GM12873 (cell line): ENCODE results near the gene GCNA.

Experiments
- TF ChIP-seq, protein P1 (sequence below): IDR thresholded peaks from 2 replicates; pipeline ENCODE4 v1.5.1; 2012; ENCODE audit warnings: low read depth, mild to moderate bottlenecking, moderate library complexity, low read length, control low read depth; ENCODE audit not compliant: insufficient read depth; ENCODE audit errors: missing control alignments

GCNA gene, protein sequence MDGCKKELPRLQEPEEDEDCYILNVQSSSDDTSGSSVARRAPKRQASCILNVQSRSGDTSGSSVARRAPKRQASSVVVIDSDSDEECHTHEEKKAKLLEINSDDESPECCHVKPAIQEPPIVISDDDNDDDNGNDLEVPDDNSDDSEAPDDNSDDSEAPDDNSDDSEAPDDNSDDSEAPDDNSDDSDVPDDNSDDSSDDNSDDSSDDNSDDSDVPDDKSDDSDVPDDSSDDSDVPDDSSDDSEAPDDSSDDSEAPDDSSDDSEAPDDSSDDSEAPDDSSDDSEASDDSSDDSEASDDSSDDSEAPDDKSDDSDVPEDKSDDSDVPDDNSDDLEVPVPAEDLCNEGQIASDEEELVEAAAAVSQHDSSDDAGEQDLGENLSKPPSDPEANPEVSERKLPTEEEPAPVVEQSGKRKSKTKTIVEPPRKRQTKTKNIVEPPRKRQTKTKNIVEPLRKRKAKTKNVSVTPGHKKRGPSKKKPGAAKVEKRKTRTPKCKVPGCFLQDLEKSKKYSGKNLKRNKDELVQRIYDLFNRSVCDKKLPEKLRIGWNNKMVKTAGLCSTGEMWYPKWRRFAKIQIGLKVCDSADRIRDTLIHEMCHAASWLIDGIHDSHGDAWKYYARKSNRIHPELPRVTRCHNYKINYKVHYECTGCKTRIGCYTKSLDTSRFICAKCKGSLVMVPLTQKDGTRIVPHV

DNA sequence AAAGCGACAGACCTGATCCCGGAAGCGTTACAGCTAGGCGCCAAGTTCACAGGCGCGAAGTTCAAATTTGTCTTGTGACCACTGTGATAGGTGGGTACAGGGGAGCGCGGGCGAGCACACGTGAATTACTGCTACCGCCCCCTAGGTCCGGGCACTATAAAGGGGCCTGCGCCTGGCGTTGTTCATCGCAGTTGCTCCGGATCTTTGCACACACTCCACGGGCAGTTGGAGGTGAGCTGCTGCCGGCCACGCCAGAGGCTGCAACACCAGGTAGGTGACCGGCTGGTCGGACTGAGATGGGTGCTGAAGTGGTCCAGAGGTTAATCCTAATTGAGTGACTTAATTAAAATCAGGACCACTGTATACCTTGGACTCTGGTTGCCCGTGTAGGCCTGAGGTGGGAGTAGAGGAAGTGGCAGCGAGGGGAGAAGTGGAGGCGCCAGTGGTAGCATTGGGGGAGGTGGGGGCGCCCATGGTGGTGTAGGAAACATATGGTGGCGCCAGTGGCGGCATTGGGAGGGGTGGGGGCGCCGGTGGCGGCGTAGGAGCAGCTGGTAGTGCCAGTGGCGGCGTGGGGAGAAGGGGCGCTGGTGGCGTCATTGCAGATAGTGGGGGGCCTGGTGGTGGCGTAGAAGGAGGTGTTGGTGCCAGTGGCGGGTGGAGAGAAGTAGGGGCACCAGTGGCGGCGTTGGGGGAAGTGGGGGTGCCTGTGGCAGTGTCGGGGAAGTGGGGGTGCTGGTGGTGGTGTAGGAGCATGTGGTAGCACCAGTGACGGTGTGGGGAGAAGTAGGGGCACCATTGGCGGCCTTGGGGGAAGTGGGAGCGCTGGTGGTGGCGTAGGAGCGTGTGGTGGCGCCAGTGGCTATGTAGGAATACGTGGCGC is at the start of gene GCNA:
Gene GCNA (plus strand): TSS at position 185 of the 883 bp plus-strand sequence. CDS start 2,385 bp downstream, outside the sequence.
- TF ChIP-seq, protein P1, sequence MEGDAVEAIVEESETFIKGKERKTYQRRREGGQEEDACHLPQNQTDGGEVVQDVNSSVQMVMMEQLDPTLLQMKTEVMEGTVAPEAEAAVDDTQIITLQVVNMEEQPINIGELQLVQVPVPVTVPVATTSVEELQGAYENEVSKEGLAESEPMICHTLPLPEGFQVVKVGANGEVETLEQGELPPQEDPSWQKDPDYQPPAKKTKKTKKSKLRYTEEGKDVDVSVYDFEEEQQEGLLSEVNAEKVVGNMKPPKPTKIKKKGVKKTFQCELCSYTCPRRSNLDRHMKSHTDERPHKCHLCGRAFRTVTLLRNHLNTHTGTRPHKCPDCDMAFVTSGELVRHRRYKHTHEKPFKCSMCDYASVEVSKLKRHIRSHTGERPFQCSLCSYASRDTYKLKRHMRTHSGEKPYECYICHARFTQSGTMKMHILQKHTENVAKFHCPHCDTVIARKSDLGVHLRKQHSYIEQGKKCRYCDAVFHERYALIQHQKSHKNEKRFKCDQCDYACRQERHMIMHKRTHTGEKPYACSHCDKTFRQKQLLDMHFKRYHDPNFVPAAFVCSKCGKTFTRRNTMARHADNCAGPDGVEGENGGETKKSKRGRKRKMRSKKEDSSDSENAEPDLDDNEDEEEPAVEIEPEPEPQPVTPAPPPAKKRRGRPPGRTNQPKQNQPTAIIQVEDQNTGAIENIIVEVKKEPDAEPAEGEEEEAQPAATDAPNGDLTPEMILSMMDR, result no peak

DNA sequence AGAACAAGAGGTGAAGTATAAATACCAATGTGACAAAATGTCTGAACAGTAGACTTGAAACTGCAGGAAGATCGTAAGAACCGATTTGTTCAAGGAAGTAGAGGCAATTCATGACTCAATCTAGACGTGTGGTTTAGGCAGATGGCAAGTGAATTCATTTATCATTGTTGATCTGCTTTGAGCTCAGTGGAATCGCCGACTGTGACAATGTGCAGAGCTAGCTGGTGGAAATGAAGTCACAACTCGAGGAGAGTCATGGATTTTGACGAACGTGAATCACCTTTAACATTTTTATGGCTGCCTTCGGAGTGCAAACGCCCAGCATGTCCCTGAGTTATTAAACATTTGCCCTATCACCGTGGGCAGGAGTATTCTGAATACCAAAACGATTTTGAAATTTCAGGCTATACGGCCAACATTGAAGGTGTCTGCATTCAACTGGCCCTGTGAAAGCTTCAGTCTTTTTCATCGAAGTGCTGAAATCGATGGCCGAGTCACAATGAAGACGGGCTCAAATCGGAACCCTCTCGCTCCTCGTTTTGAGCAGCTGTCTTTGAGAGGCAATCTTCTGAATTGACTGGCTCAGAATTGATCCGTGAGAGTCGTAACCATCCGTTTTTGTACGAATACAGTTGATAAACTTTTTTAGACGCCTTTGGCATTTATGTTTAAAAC is 46.0 kb upstream of the GCNA start:
- TF ChIP-seq, protein P1, result no peak

DNA sequence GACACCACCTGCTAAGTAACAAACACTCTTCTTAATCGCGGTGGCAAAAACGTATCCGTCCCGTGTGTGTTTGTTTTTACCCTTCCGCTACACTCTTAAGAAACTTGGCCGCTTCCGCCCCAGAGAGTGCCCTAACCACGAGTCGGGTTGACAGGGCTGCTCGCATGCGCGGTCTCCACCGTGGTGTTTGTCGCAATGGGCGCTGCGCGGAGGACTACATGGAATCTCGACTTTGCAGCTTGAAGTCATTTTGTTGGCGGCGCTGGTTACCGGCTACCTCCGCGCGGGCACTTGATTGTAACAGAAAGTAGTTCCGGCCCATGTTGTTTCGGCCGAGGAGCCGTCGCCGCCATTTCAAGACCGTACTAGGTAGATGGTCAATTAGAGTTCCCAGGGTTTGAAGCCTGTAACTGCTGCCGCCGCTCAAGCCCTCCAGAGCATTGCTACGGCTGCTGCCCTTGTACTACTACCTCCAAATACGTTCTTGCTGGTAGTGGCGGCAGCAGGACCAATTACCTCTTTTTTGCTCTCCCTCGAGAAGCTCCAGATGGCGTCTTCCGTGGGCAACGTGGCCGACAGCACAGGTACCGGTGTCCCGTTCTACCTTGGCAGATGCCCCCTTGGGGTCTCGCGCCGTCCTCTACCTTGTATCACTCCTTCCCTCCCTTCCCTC is 45.3 kb upstream of the GCNA start, which contains the start of gene OGT:
Gene OGT (plus strand): TSS at position 352 of the 673 bp plus-strand sequence. CDS start 196 bp downstream, at position 548.
- TF ChIP-seq, protein P1, result no peak

DNA sequence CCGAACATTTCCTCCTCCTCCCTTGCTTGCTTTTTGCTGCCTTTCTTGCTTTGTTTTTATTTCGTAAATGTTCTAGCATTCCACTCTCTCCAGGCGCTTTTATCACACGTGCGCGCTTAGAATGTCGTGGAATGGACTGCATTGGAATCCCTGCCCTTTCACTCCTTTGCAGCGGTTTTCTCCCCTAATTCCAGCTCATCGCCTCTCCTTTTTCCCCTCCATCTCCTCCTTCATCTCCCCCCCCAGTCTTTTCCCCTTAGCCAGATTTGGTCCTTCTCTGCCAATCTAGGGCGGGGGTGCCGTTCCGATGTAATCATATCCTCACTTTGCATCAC is 44.8 kb upstream of the GCNA start:
- TF ChIP-seq, protein P1, result no peak

DNA sequence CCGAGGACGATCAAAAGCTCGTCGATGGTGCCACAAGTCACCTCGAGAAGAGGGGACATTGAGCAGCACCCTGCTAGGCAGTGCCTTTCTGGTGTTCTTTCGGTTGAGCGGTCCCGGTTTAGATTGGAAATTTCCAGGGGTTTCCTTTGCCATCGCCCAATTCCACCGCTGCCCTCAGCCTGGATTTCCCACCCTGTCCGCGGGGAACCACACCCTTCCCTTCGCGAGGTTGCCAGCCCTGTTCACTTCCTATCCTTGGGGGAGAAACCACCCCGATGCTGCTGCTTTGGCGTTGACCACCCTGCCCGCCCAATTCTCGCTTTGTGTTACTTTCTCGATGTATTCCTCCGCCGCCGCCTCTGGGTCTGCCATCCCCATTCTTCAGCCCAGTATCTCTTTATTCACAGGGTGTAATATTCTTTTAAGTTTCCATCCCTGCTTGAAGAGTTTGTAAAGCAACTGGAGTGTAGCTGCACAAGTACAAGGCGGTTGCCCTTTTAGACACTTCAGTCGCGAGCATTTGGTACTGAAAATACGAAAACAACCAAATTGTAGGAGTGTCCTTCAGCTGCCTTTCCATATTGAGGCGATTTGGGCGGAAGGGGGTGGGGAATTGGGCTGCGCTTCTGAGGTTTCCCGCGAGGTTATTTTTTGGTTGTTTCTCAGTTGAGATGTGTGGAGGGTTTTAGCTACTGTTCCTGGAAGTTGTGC is 44.2 kb upstream of the GCNA start:
- TF ChIP-seq, protein P1, result no peak
